Loucy (cell line): ENCODE measurements around the gene UBAC2.

Source experiments
- EZH2phosphoT487 ChIP-seq: fragments of 200-600 bp; IDR thresholded peaks from 2 replicates; pipeline ENCODE4 v1.6.1; 2018; ENCODE audit warnings: antibody characterized with exemption, mild to moderate bottlenecking, moderate library complexity, borderline replicate concordance
- TF ChIP-seq, protein P1 (sequence below): fragments of 200-600 bp; sonication (generic); conservative IDR thresholded peaks from 2 replicates; pipeline ENCODE4 v1.5.1; 2014; ENCODE audit warnings: mild to moderate bottlenecking, antibody characterized with exemption, low read length

DNA sequence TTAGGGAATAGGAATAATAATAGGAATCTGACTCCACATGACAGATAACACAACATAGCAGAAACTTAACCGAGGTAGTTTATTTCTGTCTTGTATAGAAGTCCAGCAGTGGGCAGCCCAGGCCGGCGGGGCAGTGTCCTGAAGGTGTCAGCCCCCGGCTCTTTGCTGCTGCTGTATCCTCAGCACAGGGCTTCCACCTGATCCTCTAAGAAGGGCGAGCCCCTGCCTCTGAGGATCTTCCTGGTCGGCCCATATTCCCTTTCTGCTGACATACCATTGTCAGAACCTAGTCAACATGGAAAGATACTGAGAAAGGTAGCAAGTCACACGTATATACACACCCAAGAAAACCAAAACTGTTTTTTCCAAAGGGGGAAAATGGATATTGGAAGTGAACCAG is 162.7 kb downstream of the UBAC2 start:
- TF ChIP-seq, protein P1, sequence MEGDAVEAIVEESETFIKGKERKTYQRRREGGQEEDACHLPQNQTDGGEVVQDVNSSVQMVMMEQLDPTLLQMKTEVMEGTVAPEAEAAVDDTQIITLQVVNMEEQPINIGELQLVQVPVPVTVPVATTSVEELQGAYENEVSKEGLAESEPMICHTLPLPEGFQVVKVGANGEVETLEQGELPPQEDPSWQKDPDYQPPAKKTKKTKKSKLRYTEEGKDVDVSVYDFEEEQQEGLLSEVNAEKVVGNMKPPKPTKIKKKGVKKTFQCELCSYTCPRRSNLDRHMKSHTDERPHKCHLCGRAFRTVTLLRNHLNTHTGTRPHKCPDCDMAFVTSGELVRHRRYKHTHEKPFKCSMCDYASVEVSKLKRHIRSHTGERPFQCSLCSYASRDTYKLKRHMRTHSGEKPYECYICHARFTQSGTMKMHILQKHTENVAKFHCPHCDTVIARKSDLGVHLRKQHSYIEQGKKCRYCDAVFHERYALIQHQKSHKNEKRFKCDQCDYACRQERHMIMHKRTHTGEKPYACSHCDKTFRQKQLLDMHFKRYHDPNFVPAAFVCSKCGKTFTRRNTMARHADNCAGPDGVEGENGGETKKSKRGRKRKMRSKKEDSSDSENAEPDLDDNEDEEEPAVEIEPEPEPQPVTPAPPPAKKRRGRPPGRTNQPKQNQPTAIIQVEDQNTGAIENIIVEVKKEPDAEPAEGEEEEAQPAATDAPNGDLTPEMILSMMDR = no peak
- TF ChIP-seq EZH2phosphoT487 = no peak
